HPDE6-E6E7 (cell line): ENCODE measurements around the gene SERINC2.

Experiments
- DNase-seq: peaks from one replicate; pipeline ENCODE4 v3.0.0; 2011; ENCODE audit warnings: missing footprints; ENCODE audit errors: extremely low spot score

Gene SERINC2

DNA sequence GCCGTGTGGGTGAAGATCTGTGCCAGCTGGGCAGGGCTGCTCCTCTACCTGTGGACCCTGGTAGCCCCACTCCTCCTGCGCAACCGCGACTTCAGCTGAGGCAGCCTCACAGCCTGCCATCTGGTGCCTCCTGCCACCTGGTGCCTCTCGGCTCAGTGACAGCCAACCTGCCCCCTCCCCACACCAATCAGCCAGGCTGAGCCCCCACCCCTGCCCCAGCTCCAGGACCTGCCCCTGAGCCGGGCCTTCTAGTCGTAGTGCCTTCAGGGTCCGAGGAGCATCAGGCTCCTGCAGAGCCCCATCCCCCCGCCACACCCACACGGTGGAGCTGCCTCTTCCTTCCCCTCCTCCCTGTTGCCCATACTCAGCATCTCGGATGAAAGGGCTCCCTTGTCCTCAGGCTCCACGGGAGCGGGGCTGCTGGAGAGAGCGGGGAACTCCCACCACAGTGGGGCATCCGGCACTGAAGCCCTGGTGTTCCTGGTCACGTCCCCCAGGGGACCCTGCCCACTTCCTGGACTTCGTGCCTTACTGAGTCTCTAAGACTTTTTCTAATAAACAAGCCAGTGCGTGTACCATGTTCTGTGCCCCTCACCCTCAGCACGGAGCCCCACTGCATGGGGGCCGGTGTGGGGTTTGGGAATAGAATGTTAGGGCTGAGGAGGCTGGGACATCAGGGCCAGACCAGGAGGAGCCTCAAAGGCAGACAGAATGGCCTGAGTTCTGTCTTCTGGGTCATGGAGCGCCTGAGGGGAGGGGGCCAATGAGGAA is 21.3 kb downstream of the SERINC2 start:
- DNase-seq = no peak

DNA sequence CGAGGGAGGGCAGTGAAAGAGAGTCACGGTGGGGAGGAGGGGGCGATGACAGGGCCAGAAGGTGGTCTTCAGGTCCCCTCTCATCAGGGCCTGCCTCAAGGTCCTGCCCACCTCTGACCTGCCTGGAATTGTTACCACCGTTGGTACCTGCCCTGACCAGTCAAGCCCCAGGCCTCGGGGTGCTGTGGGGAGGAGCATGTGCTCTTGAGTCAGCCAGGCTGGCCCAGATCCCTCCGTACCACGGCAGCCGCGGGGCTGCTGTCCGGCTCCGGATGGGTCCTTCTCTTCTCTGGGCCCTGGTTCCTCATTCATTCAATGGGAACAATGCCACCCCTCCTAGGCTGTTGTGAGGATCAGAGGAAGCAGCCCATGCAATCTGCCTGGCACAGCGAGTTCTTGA is 22.0 kb downstream of the SERINC2 start:
- no peak for DNase-seq

DNA sequence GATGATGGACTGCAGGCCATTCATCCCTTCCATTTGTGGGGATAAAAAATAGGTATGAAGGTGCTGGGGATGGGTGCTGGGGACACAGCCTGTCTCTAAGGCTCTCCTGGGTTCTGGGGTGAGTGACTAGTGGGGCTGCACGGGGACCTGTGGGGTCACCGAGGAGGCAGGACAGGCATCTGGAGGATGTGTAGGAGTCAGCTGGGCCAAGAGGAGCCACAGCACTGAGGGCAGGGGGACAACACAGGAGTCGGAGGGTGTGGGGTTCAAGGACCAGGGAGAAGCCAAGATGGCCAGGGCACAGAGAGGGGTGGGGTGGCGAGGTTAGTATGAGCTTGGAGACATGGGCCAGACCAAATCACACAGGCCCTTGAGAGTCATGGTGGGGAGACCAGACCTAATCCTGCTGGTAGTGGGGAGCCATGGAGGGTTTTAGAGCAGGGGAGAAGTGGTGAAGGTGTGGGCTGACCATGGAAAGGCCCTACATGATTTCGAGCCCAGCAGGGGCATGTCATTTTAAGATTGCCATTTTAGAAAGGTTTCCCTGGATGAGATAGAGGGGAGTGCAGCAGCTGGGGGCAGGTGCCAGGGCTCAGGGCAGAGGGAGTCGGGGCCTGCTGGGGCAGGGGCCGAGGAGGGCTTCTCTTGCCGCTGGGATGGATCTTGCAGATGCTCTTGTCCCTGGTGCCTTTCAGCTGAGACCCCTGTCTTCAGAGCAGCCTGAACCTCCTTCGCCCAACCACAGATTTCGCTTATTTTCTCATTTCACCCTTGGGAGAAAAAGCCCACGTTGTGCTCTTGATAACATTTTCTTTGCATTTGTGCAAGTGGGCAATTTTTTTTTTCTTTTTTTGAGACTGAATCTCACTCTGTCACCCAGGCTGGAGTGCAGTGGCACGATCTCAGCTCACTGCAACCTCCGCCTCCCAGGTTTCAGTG is 22.7 kb downstream of the SERINC2 start:
- no peak for DNase-seq

DNA sequence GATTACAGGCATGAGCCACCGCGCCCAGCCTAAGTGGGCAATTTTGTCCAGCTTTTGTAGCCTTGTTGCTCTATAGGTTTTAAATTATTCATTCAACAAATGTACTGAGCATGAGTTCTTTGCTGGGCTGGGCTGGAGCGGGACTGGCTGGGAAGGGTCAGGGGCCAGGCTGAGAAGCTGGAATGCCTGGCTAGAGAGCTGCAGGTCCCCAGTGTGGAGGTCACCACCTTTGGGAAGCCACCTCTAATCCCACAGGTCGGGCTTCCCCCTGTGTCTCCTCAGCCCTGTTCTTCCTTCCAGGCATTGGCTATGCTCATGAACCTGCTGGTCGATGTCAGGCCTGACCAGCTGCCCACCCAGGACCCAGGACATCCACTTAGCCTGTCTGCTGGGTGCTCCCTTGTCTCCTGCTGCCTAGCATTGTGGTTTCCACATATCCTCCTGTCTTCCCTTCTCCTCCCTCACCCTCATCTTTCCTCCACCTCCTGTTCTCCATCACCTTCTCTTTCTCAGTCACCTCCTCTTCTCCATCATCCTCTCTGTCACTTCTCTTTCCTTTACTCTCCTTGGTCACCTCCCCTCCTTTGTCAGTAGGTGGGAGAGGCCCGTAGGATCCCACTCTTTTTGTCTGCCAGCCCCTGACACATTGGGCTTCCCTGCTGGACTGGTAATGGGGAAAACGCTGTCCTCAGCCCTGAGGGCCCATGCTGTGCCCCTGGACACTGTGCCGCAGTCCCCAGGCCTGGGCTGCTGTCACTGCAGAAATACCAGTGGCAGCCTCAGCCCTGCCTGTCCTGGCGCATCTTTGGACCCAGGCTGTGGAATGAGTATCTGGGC is 23.8 kb downstream of the SERINC2 start:
- no peak for DNase-seq

DNA sequence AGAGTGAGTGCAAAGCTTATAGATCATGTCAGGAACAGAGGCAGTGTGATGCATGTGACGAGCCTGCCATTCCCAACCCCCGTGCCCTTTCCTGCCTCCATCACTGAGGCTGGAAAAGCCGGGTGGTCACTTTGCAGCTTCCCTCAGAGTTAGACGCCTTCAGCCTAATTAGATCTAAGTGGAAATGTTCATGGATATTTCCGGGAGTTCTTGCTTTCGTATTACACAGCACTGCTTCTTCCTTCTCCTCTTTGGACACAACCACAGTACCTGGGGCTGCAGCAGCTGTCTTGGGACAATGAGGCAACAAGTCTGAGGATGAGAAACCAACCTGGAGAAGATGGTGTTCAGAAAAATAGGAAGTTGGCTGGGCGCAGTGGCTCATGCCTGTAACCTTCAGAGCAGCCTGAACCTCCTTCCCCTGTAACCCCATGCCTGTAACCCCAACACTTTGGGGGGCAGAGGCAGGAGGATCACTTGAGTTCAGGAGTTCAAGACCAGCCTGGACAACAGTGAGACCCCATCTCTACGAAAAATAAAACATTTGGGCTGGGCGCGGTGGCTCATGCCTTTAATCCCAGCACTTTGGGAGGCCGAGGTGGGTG is 24.5 kb downstream of the SERINC2 start:
- no peak for DNase-seq

DNA sequence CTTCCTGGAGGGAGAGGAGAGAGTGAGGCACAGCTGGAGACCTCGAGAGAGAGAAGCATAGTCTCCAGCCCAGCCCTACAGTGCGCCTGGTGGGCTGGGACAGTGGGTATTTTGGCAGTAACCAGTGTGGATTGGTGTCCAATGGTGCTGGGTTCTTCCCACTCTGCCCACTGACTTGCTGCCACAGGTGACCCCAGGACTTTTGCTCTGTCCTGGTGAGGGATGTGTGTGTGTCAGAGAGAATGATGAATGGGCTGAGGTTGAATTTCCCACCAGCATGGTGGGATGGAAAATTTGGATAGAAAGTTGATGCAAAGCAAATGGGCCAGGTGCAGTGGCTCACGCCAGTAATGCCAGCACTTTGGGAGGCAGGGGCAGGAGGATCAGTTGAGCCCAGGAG is 26.3 kb downstream of the SERINC2 start:
- DNase-seq = no peak

DNA sequence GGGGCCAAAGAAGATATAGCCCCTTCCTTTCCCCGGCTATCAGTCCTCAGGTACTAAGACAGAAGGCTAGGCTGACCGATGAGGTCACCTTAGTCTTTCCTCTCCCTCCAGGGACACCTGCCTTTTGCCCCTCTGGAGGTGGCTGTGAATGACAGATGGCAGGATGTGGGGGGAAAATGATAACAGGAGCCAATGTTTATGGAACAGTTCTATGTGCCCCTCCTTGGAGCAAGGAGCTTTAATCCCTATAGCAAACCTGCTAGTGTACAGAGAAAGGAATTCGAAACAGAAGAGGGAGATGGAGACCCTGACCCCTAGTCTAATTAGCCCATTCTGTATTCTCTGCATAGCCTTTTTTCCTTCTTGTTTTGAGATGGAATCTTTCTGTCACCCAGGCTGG is 28.1 kb downstream of the SERINC2 start:
- no peak for DNase-seq

DNA sequence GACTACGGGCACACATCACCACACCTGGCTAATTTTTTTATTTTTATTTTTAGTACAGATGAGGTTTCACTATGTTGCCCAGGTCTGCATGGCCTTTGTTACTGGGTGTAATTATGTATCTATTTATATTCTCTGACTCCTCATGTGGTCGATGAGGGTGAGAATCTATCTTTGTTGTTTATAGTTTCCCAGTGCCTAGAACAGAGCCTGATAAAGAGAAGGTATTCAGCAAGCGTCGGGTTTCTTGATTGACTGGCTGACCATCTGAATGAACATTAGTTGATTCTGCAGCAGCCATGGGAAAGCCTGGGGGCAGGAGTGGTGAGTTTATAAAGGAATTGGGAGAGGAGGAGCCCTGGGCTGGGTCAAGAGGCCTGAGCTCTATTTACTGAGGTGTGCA is 28.5 kb downstream of the SERINC2 start:
- DNase-seq = no peak

DNA sequence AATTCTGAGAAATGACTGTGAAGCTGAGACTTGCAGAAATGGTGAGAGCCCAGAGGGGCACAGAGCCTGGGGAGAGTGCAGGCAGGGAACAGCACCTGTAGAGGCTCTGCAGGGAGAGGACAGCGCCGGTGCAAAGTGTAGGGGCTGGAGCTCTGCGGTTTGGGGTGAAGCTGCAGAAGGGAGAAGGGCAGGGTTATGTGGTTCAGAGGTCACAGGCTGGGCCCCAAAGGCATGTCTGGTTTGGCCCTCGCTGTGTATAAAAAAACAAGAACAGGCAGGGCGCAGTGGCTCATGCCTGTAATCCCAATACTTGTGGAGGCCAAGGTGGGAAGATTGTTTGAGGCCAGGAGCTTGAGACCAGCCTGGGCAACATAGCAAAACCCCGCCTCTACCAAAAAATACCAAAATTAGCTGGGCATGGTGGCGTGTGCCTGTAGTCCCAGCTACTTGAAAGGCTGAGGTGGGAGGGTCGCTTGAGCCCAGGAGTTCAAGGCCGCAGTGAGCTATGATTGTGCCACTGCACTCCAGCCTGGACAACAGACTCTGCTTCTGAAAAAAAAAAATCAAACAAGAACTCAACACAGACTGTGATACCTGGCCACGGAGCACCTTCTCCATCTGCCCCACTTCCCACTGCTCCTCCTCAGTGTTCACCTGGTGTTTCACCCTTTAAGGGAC is 29.1 kb downstream of the SERINC2 start:
- no peak for DNase-seq

DNA sequence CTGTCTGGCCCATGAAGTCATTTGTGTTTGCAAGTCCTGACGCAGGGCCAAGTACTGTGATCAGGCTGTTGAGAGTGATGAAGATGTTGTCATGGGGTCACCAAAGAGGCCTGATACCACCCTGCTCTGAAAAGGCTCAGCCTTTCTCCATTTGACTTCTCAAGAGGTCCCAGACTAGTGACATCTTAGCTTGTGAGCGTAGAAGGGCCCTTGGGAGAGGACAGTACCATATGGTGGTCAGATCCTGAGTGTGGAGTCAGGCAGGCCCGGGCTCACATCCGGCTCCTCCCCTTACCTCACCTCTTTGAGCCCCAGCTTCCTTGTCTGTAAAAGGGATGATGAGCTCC is 29.6 kb downstream of the SERINC2 start:
- DNase-seq = no peak

DNA sequence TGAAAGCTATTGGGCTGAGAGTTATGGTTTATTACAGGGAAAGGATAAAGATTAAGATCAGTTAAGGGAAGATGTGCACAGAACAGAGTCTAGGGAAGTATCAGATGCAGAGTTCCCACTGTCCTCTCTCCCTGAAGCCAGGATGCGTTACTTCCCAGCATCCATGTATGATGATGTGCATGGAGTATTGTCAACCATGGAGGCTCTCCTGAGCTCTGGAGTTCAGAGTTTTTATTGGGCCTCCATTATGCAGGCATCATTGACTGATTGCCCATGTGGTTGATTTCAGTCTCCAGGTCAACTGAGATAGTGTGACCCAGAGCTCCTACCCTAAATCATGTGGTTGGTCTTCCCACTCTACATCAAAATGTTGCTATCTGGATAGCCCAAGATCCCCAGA is 30.7 kb downstream of the SERINC2 start:
- DNase-seq = no peak

DNA sequence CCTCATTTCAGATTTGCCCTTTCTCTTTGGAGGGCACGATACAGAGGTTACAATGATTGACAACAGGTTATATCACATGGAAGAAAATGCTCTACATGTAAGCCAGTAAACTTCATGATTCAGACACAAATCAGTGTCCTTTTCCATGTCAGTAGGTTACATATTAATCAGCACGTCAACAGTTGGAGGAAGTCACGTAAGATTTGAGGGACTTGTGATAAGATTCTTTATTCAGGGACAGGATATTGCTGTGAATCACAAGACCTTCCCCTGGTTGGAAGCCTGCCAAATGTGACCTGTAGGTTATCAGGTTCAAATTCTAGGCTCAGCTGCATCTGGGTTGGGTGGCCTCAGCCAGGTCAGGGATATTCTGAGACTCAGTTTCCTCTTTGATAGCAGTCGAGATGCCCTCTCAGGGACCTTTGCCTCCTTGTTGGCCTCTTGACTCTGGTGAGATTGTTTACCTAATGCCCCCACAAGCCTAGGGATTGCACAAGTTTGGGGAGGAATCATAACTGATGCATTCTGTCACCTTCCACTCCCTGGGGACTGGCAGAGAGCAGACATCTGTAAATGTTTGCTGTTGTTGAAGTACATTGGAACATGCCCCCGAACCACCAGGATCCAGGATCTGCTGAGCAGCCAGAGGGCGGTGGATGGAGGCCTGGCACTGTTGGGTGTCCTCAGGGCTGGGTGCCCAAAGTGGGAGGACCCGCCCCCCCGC is 31.9 kb downstream of the SERINC2 start:
- no peak for DNase-seq

DNA sequence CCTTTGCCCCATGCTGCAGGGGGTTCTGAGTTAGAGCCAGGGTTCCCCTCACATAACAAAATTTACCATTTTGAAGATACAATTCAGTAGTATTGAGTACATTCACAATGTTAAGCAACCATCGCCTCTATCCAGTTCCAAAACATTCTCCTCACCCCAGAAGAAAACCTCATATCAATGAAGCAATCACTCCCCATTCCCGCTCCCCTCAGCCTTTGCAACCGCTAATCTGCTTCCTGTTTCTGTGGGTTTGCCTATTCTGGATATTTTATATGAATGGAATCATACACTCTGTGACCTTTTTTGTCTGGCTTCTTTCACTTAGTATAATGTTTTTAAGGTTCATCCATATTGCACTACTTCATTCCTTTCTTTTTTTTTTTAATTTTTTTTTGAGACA is 32.9 kb downstream of the SERINC2 start:
- DNase-seq = no peak

DNA sequence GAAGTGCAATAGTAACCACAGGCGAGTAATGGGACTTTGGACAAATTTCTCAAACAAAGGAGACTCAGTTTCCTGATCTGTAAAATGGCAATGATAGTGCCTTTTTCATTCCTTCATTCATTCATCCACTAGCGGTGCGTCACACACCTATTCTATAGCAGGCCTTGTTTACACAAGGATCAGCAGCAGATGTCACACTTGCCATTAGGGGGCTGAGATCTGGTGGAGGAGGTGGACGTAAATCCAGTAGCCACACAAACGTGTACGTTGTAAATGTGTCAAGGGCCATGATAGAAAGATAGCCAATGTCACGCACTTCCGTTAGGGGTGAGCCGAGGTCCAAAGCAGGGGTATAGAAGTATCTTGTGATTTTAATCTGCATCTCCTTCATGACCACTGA is 34.2 kb downstream of the SERINC2 start:
- no peak for DNase-seq

DNA sequence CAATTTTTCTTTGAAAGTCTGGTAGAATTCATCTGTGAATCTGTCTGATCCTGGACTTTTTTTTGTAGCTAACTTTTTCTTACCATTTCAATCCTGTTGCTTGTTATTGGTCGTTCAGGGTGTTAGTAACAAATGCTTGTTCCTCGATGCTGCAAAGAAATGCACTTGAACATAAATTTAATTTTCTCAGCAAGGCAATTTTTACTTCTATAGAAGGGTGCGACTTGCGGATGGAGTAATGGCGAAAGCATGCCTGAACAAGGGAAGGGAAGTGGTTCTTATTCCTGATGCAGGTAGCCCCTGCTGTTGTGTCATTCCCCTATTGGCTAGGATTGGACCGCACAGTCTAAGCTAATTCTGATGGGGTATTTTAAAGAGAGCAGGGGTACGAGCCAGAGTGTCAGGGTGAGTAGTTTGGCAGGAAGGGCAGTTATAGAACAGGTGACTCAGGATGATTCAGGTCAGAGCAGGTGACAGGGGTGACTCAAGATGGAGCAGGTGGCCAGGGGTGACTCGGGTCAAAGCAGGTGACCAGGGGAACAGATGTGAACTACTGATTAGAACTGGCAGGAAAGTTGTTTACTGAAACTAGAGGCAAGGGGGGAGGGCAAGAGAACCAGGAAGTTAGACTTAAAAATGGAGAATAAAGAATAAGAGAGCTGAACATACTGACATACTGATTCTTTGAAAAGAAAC is 40.5 kb downstream of the SERINC2 start:
- DNase-seq = no peak

DNA sequence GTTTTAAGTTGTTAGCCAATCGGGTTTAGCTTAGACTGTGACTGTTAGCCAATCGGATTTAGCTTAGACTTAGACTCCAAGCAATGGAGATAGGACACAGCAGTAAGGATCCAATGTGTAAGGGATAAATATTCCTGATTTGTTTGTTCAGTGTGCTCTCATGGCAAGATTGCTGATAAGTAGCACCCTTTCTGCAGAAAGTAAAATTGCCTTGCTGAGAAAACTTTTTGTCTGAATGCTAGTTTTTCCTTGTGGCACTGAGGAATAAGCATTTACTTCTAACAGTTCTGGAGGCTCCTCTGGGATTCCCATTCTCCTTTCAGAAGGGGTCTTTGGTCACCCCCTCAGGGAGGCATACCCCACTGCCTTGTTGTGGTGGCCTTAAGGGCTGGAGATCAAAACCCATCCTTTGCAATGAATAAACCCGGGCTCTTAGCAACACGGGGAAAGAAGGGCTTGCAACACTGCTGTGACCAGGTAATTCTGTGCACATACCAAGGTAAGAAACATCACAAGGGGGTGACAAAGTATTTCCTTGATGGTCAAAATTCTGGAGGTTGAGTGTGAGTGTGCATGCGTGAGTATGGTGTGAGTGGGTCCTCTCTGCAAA is 45.4 kb downstream of the SERINC2 start:
- no peak for DNase-seq

DNA sequence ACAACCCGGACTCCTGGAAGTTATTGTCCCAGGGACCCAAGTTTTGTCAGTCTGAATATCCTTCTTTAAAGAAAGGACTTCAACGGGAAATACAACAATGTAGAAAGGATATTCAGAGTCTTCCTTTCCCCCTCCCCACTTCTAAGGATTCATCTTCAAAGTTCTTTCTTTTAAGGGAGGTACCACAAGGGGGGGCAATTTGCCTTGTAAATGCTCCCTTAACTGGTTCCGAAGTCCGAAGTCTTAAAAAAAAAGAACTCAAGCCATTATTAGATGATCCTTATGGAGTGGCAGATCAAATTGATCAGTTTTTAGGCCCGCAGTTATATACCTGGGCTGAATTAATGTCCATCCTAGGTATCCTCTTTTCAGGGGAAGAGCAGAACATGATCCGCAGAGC is 47.0 kb downstream of the SERINC2 start:
- no peak for DNase-seq

DNA sequence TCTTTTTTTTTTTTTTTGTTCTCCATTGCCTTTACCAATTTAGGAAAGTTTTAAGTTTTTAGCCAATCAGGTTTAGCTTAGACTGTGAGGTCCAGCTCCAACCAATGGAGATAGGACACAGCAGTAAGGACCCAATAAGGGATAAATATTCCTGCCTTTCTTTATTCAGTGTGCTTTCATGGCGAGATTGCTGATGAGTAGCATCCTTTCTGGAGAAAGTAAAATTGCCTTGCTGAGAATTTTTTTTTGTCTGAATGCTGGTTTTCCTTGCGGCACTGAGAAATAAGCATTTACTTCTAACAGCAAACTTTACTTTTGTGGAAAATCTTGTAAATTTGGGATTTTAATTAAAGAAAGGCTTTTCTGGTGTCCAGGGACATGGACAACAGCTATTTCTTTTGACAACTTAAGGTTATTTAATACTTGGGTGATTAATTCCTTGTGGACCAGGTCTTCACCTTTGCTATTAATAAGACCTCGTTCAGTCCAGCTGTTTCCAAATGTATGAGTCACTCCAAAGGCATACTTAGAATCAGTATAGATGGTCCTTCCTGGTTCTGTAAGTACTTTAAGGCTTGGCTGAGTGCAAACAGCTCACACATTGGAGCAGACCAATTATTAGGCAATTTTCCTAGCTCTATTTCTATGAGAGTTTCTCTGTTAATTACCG is 54.1 kb downstream of the SERINC2 start:
- no peak for DNase-seq

DNA sequence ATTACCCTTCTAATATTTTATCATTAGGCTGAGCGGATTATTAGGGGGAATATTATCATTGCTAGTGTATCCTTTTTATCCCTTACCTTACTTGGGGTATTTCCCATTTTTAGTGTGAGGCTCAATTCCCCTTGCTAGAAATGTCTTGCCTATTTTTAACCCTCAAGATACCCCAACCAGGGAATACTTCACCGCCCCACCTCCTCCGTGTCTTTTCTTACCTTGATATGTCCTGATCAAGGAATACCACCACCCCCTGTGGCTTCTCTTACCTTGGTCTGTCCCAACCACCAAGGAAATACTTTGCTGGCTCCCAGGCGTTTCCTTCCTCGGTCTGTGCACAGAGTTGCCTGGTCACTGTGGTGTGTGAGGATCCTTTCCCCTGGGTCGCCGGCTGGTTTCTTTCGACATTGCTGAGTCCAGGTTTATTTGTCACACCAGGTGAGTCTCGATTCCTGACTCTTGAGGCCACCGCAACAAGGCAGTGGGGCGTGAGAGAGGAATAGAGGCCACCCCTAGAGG is 57.8 kb downstream of the SERINC2 start:
- no peak for DNase-seq
